Stimulated activated CD4-positive, alpha-beta T cell treated with anti-CD3 and anti-CD28 coated beads, Interleukin-12 subunit alpha, Interleukin-12 subunit beta, amount 100 ng/mL, for 48 hours (primary cell): ENCODE data around the gene RASSF1.

Experiments used
- DNase-seq, 3 donors: peaks; one replicate each; pipeline ENCODE4 v3.0.0-alpha.2; 2020; ENCODE audit warnings: low read depth in 2 of 3, low spot score in 1 of 3

The RASSF1 gene

GRCh38 chr3:50302095-50303012 is 38.3 kb downstream of the RASSF1 start:
- DNase-seq, result no peak

GRCh38 chr3:50300681-50301254 is 39.9 kb downstream of the RASSF1 start:
- DNase-seq, result no peak

- DNase-seq, result no peak
Observed at GRCh38 chr3:50299929-50300680, 40.5 kb downstream of the RASSF1 start.

GRCh38 chr3:50299638-50299928 is 41.1 kb downstream of the RASSF1 start:
- DNase-seq, result no peak

- DNase-seq, result peak; percentile 99 to 100 (median 99)
Observed at GRCh38 chr3:50298836-50299637, 41.6 kb downstream of the RASSF1 start, which contains the start of the genes HYAL3 and NAA80. HYAL3 (minus strand) TSS chr3:50299405; CDS start chr3:50295602, 3,803 bp downstream. NAA80 (minus strand) TSS chr3:50299405; CDS start chr3:50297463, 1,942 bp downstream.

- no peak for DNase-seq
Observed at GRCh38 chr3:50297896-50298725, 42.5 kb downstream of the RASSF1 start.

DNA sequence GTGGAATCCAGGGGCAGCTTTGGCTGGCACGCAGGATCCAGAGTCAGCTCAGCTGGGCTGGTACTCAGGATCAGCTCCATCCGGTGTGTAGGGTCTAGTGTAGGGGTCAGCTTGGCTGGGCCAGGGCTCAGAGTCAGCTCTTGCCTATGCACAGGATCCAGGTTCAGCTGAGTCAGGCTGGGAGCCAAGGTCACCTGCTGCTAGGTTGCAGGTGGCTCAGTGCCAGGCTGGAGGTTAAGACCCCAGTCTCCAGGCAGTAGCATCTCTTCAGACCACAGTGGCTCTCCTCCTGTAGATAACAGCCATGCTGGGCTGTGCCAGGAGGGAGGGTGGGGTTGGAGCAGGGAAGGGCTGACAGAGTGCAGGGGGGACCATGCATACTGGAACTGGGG is 43.3 kb downstream of the RASSF1 start:
- no peak for DNase-seq

DNA sequence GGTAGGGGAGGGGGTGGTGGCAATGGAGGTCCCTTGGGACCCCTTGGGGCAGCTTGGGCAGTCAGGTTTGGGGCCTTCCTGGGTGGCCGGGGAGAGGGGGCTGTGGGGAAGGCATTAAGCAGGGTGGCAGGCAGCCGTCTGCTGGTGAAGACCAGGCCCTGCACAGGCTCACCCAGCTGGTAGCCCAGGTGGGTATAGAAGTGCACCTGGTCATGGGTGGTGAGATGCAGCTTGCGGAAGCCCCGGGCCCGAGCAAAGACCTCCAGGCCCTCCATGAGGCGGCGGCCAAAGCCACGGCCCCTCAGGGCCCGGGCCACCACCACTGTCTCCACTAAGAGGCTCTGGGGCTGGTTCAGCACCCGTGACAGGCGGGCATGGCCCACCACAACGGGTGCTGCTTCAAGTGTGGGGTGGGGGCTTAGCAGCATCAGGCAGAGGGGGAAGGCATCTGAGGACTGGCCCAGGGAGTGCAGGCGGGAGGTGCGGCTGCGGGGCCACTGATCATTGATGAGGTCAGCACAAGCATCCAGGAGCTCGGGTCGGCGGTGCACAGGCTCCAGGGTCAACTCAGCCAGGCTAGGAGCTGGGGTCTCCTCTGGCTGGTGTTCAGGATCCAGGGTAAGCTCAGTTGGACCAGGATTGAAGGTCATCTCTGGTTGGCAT is 43.8 kb downstream of the RASSF1 start:
- DNase-seq, result no peak

- DNase-seq, result no peak
Observed at GRCh38 chr3:50295553-50296431, 44.8 kb downstream of the RASSF1 start.

GRCh38 chr3:50294492-50295403 is 45.9 kb downstream of the RASSF1 start:
- no peak for DNase-seq

- DNase-seq, result no peak
Observed at GRCh38 chr3:50294089-50294488, 46.5 kb downstream of the RASSF1 start.

GRCh38 chr3:50293079-50293801 is 47.4 kb downstream of the RASSF1 start:
- DNase-seq, result no peak

- DNase-seq, result peak; percentile 87 to 93 (median 92)
Observed at GRCh38 chr3:50292159-50293078, 48.2 kb downstream of the RASSF1 start, which contains the start of gene IFRD2. IFRD2 (minus strand) TSS chr3:50292429; CDS start chr3:50292274, 155 bp downstream.

GRCh38 chr3:50290161-50290641 is 50.4 kb downstream of the RASSF1 start:
- no peak for DNase-seq

DNA sequence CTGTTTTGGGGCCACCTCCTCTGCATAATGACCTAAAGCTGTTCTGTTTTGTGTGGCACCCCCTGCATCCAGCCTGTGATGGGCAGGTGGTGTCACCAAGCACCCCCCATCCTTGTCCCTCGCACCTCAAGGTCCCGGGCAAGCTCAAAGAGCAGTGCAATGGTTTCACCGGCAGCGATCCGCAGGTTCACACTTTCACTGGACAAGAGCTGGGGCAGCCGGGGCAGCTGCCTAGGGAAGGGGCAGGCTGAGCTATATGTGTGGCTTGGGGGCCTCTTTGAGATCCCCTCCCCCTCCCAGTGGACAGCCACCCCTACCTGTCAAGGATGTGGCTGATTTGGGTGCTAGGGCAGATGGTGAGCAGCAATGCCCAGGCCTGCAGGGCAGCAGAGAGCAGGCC is 51.5 kb downstream of the RASSF1 start:
- DNase-seq, result no peak
